Right atrium auricular region (tissue), 2 donors: ENCODE results near the gene PCSK2. TPM values are rescaled to one million over a fixed set of nuclear protein-coding genes. Genes with fewer than 3 reads are reported as not detected.
A peak's percentile ranks its signal among the peaks of the same experiment; 100 is the strongest.

Source experiments
- DNase-seq: peaks from one replicate; pipeline ENCODE4 v3.0.0-alpha.2; 2019; ENCODE audit warnings: low spot score
- H3K27ac ChIP-seq, 2 donors: fragments of 200-600 bp; sonication (generic); 1 replicate in 1 of 2; 2 replicates in 1 of 2; pipeline ENCODE4 v1.5.1; 2016 to 2019
- H3K27me3 ChIP-seq, 2 donors: fragments of 200-600 bp; sonication (generic); one replicate each; pipeline versions ENCODE4 v1.5.1 to v1.6.0; 2017 to 2019
- H3K36me3 ChIP-seq: fragments of 200-600 bp; sonication (generic); one replicate; pipeline ENCODE4 v1.5.1; 2016
- H3K4me1 ChIP-seq, 2 donors: fragments of 200-600 bp; sonication (generic); one replicate each; pipeline versions ENCODE4 v1.5.1 to v1.6.0; 2017 to 2019
- H3K4me3 ChIP-seq, 2 donors: fragments of 200-600 bp; sonication (generic); 1 replicate in 1 of 2; 2 replicates in 1 of 2; pipeline ENCODE4 v1.5.1; 2017 to 2019; ENCODE audit warnings: mild to moderate bottlenecking in 1 of 2, moderate library complexity in 1 of 2
- H3K9me3 ChIP-seq, 2 donors: fragments of 200-600 bp; sonication (generic); one replicate each; pipeline ENCODE4 v1.5.1; 2019
- CTCF ChIP-seq, 2 donors: fragments of 200-600 bp; sonication (generic); IDR thresholded peaks; one replicate each; pipeline ENCODE4 v1.5.1; 2019; ENCODE audit warnings: antibody characterized with exemption in 2 of 2
- total RNA-seq, 2 donors: library from RNA; depleted of rRNA; stranded (reverse); fragments of >200 nt; gene quantifications; one replicate each; pipeline ENCODE4 v1.1.0, GENCODE V29; 2016

Gene PCSK2
- total RNA-seq, 2 donors from 2014 or later, result 1.6 to 2.6 TPM

GRCh38 chr20:17529586-17529985 lies 302.7 kb downstream of the PCSK2 start:
- no peaks in the 10 kb centered on the region for H3K27me3 ChIP-seq
- no peak overlapping the region for H3K27ac ChIP-seq
- no peaks in the 10 kb centered on the region for H3K9me3 ChIP-seq
- no peaks in the 10 kb centered on the region for H3K36me3 ChIP-seq
- no peak for DNase-seq
- peaks cover 0 to 9% of the 10 kb centered on the region in 2 donors for H3K4me1 ChIP-seq
- H3K4me3 ChIP-seq, result no peak overlapping the region
- TF ChIP-seq CTCF (IDR thresholded peaks at IDR 0.05), result no peak

GRCh38 chr20:17530153-17530552 lies 303.3 kb downstream of the PCSK2 start:
- H3K4me1 ChIP-seq, result peaks cover 0 to 9% of the 10 kb centered on the region in 2 donors
- TF ChIP-seq CTCF (IDR thresholded peaks at IDR 0.05), result no peak
- H3K36me3 ChIP-seq, result no peaks in the 10 kb centered on the region
- DNase-seq, result no peak
- no peaks in the 10 kb centered on the region for H3K27me3 ChIP-seq
- no peak overlapping the region for H3K27ac ChIP-seq
- H3K4me3 ChIP-seq, result no peak overlapping the region
- H3K9me3 ChIP-seq, result no peaks in the 10 kb centered on the region

GRCh38 chr20:17530716-17531664 lies 304.1 kb downstream of the PCSK2 start, which contains the start of gene BFSP1:
TSS of gene BFSP1 (minus strand) at chr20:17531379. CDS start at chr20:17531329, 50 bp downstream.
- peaks cover 0 to 9% of the 10 kb centered on the region in 2 donors for H3K4me1 ChIP-seq
- no peaks in the 10 kb centered on the region for H3K9me3 ChIP-seq
- TF ChIP-seq CTCF (IDR thresholded peaks at IDR 0.05), result peak in 1 of 2 donors; percentile 12
- H3K27ac ChIP-seq, result peak within 1 kb of the TSS in 1 of 2 donors; percentile 35
- DNase-seq, result no peak
- no peaks in the 10 kb centered on the region for H3K36me3 ChIP-seq
- peak within 1 kb of the TSS; percentile 42 to 57 for H3K4me3 ChIP-seq
- H3K27me3 ChIP-seq, result no peaks in the 10 kb centered on the region

GRCh38 chr20:17531665-17532025 lies 304.8 kb downstream of the PCSK2 start:
- Histone ChIP-seq H3K9me3 (no peaks in the 10 kb centered on the region), H3K27ac (peak overlapping the region in 1 of 2 donors; percentile 35), H3K4me3 (peak overlapping the region; percentile 42 to 57), H3K27me3 (no peaks in the 10 kb centered on the region), H3K4me1 (peaks cover 0 to 9% of the 10 kb centered on the region in 2 donors), H3K36me3 (no peaks in the 10 kb centered on the region)
- no peak for TF ChIP-seq CTCF (IDR thresholded peaks at IDR 0.05)
- DNase-seq, result no peak

- Histone ChIP-seq H3K36me3 (no peaks in the 10 kb centered on the region), H3K4me3 (no peak overlapping the region), H3K4me1 (peaks cover 0 to 15% of the 10 kb centered on the region in 2 donors), H3K27me3 (no peaks in the 10 kb centered on the region), H3K27ac (no peak overlapping the region), H3K9me3 (no peaks in the 10 kb centered on the region)
- no peak for DNase-seq
- TF ChIP-seq CTCF (IDR thresholded peaks at IDR 0.05), result no peak
Observed at GRCh38 chr20:17533396-17533795, 306.6 kb downstream of the PCSK2 start.
